K562 (cell line): ENCODE measurements around the gene TMCC1.

Source experiments
- KLF6 ChIP-seq: fragments of 250-450 bp; sonication (Bioruptor Pico); IDR thresholded peaks from 2 replicates; pipeline ENCODE4 v1.4.0; 2020; ENCODE audit warnings: mild to moderate bottlenecking, moderate library complexity, borderline replicate concordance
- MECOM ChIP-seq: fragments of 250-450 bp; sonication (Bioruptor Pico); IDR thresholded peaks from 2 replicates; pipeline ENCODE4 v1.8.0; 2022; ENCODE audit warnings: inconsistent platforms
- PREB ChIP-seq: sonication (generic); formaldehyde crosslinking; IDR thresholded peaks from 2 replicates; pipeline ENCODE4 v1.8.1; 2023; ENCODE audit warnings: mild to moderate bottlenecking, missing genetic modification reagents
- RAD21 ChIP-seq, 2 experiments: fragments of 250-450 bp in 1 of 2; fragments of 450-650 bp in 1 of 2; sonication (Bioruptor Pico) in 1 of 2; formaldehyde crosslinking in 1 of 2; IDR thresholded peaks in 1 of 2; conservative IDR thresholded peaks in 1 of 2; 2 replicates each; pipeline versions ENCODE4 v1.4.0 to v1.8.0; 2020 to 2022; ENCODE audit warnings: mild to moderate bottlenecking in 2 of 2, moderate library complexity in 1 of 2
- ZNF507 ChIP-seq: conservative IDR thresholded peaks from 2 replicates; pipeline ENCODE4 v1.6.1; 2017; ENCODE audit warnings: missing genetic modification characterization, missing compliant biosample characterization
- ZNF76 ChIP-seq: fragments of 250-450 bp; sonication (Bioruptor Pico); IDR thresholded peaks from 2 replicates; pipeline ENCODE4 v1.4.0; 2020; ENCODE audit warnings: mild to moderate bottlenecking, moderate library complexity, borderline replicate concordance

GRCh38 chr3:129855170-129855831, 38.2 kb downstream of the TMCC1 start:
- no peak for TF ChIP-seq KLF6
- no peak for TF ChIP-seq MECOM (CRISPR knock-in tag)
- TF ChIP-seq ZNF507 (tag), result no peak
- no peak for TF ChIP-seq PREB (CRISPR knock-in tag)
- no peak for TF ChIP-seq RAD21 (CRISPR knock-in tag; conservative IDR thresholded peaks at IDR 0.05 in 1 of 2, IDR thresholded peaks at IDR 0.05 in 1 of 2)
- TF ChIP-seq ZNF76 (CRISPR knock-in tag), result no peak
